HepG2 (cell line): Measurements from ENCODE around the gene SP6. TPM values are rescaled to one million over a fixed set of nuclear protein-coding genes. Genes with fewer than 3 reads are reported as not detected.
A peak's percentile ranks its signal among the peaks of the same experiment; 100 is the strongest.

Experiments used
- ATAC-seq: fragments of 200-7000 bp; cut with Tn5 transposase; 3 replicates; pipeline ENCODE4 v1.9.1; 2020; ENCODE audit warnings: mild to moderate bottlenecking, moderate library complexity
- BruUV-seq: library from RNA; stranded (reverse); fragments of 400-500 nt; replicated peaks from 2 replicates; lab custom pipeline; 2021; lab: Mats Ljungman, UMichigan
- CTCF ChIA-PET: fragments of 300-600 bp; formaldehyde crosslinking; extraction: SDS; loops from one replicate; lab custom pipeline; 2021; ENCODE audit warnings: low total read pairs, inconsistent platforms, low intra/inter-chr PET ratio; lab: Yijun Ruan, JAX
- POLR2A ChIA-PET: fragments of 350-600 bp; sonication (Branson Sonifier 250); formaldehyde crosslinking; loops from one replicate; lab custom pipeline; 2020; ENCODE audit warnings: antibody characterized with exemption, inconsistent platforms; lab: Yijun Ruan, JAX
- DNase-seq: peaks from one replicate; pipeline ENCODE4 v3.0.0-alpha.2; 2015; ENCODE audit warnings: low spot score
- FAIRE-seq: peaks from 3 replicates; lab custom pipeline; 2011; peaks lifted over from hg19 to GRCh38; lab: Jason Lieb, UNC
- H2AFZ ChIP-seq: one replicate; pipeline ENCODE4 v1.6.1; 2011; ENCODE audit warnings: low read length, inconsistent platforms
- H3K27ac ChIP-seq: fragments of 300-600 bp; 3 replicates; pipeline ENCODE4 v1.8.0; 2011; ENCODE audit warnings: mixed run types, mild to moderate bottlenecking, mixed read lengths, low read length, inconsistent platforms; ENCODE audit not compliant: insufficient read depth; ENCODE audit errors: extremely low read length
- H3K27me3 ChIP-seq, 2 experiments: fragments of 200-600 bp in 1 of 2; 2 replicates in 1 of 2; 3 replicates in 1 of 2; pipeline versions ENCODE4 v1.6.0 to v1.8.0; 2011; ENCODE audit warnings: low read length in 2 of 2, mild to moderate bottlenecking in 2 of 2, moderate library complexity in 2 of 2, inconsistent platforms in 1 of 2; ENCODE audit not compliant: insufficient read depth in 2 of 2, control insufficient read depth in 1 of 2
- H3K36me3 ChIP-seq, 2 experiments: fragments of 200-600 bp in 1 of 2; replicated peaks in 1 of 2; 2 replicates in 1 of 2; 3 replicates in 1 of 2; pipeline versions ENCODE4 v1.5.1 to v1.8.0; 2011; ENCODE audit warnings: low read length in 2 of 2, inconsistent platforms in 1 of 2; ENCODE audit not compliant: insufficient read depth in 2 of 2, control insufficient read depth in 1 of 2
- H3K4me1 ChIP-seq: 2 replicates; pipeline ENCODE4 v1.5.1; 2012; ENCODE audit warnings: low read length, inconsistent platforms; ENCODE audit not compliant: insufficient read depth
- H3K4me2 ChIP-seq: 2 replicates; pipeline ENCODE4 v1.6.0; 2011; ENCODE audit warnings: low read depth, low read length, inconsistent platforms
- H3K4me3 ChIP-seq, 3 experiments: fragments of 200-600 bp in 1 of 3; sonication (generic), shearing (Covaris generic) in 1 of 3; replicated peaks in 1 of 3; 2 replicates each; pipeline ENCODE4 v1.5.1; 2011 to 2016; ENCODE audit warnings: low read length in 3 of 3, inconsistent platforms in 2 of 3, low read depth in 2 of 3, mild to moderate bottlenecking in 2 of 3, control low read depth in 1 of 3, mixed read lengths in 1 of 3; ENCODE audit not compliant: insufficient read depth in 1 of 3
- H3K79me2 ChIP-seq: one replicate; pipeline ENCODE4 v1.6.1; 2011; ENCODE audit warnings: low read length, inconsistent platforms; ENCODE audit not compliant: insufficient read depth
- H3K9ac ChIP-seq: 2 replicates; pipeline ENCODE4 v1.6.0; 2011; ENCODE audit warnings: mild to moderate bottlenecking, low read depth, low read length, inconsistent platforms; ENCODE audit not compliant: insufficient read depth
- H3K9me3 ChIP-seq: 2 replicates; pipeline ENCODE4 v1.5.1; 2012; ENCODE audit warnings: mild to moderate bottlenecking, low read length
- H4K20me1 ChIP-seq: 2 replicates; pipeline ENCODE4 v1.6.0; 2011; ENCODE audit warnings: inconsistent platforms, mild to moderate bottlenecking, low read length, moderate library complexity; ENCODE audit not compliant: insufficient read depth
- BCL6 ChIP-seq: IDR thresholded peaks from 2 replicates; pipeline ENCODE4 v1.6.1; 2016; ENCODE audit warnings: missing genetic modification reagents, missing compliant biosample characterization
- CCAR2 ChIP-seq: fragments of 200-400 bp; formaldehyde crosslinking; optimal IDR thresholded peaks from 2 replicates; pipeline ENCODE3; 2018; ENCODE audit warnings: low read depth, mild to moderate bottlenecking, low read length, moderate library complexity
- CEBPB ChIP-seq: IDR thresholded peaks from 2 replicates; pipeline ENCODE4 v1.6.1; 2011; ENCODE audit warnings: low read depth, low read length, improper control_type of control experiment, borderline replicate concordance
- CEBPG ChIP-seq: IDR thresholded peaks from 2 replicates; pipeline ENCODE4 v1.6.1; 2016
- HNF4A ChIP-seq: sonication (generic); formaldehyde crosslinking; IDR thresholded peaks from 2 replicates; pipeline ENCODE4 v1.4.0; 2020; ENCODE audit warnings: missing genetic modification reagents
- KDM6A ChIP-seq: IDR thresholded peaks from 2 replicates; pipeline ENCODE4 v1.6.1; 2016; ENCODE audit warnings: low read depth
- MIER3 ChIP-seq: IDR thresholded peaks from 2 replicates; pipeline ENCODE4 v1.6.1; 2016; ENCODE audit warnings: missing compliant biosample characterization, borderline replicate concordance
- NR2F1 ChIP-seq, 2 experiments: fragments of 450-650 bp in 1 of 2; formaldehyde crosslinking in 1 of 2; IDR thresholded peaks; 2 replicates each; pipeline versions ENCODE4 v1.5.0 to v1.6.1; 2016 to 2020; ENCODE audit warnings: mild to moderate bottlenecking in 1 of 2, missing compliant biosample characterization in 1 of 2, missing genetic modification reagents in 1 of 2, moderate library complexity in 1 of 2
- NR2F6 ChIP-seq, 2 experiments: IDR thresholded peaks; 2 replicates each; pipeline ENCODE4 v1.6.1; 2016; ENCODE audit warnings: antibody characterized with exemption in 1 of 2, mild to moderate bottlenecking in 1 of 2
- RXRB ChIP-seq: IDR thresholded peaks from 2 replicates; pipeline ENCODE4 v1.6.1; 2016; ENCODE audit warnings: borderline replicate concordance, missing genetic modification reagents, missing compliant biosample characterization
- ZFP62 ChIP-seq: sonication (generic); formaldehyde crosslinking; IDR thresholded peaks from 2 replicates; pipeline ENCODE4 v1.4.0; 2020; ENCODE audit warnings: missing genetic modification reagents
- WGBS: methylation state at CpG from one replicate; pipeline ENCODE4 v1.1.6; 2017; ENCODE audit warnings: low lambda C conversion rate; 5-methylcytosine and 5-hydroxymethylcytosine counted together
- in situ Hi-C: cut with HindIII; loops from 2 replicates; pipeline ENCODE4 v1.10.0; 2017; ENCODE audit warnings: low pct_unique_long_range_greater_than_20kb; ENCODE audit not compliant: extremely low pct_ligation_motif_present
- intact Hi-C: fragments of 100-400 bp; cut with micrococcal nuclease; formaldehyde crosslinking; loops from one replicate; pipeline ENCODE4 v1.10.0; 2022; ENCODE audit not compliant: unreplicated experiment
- polyA plus RNA-seq, 8 experiments: library from polyadenylated mRNA; depleted of rRNA in 3 of 8; stranded (reverse) in 7 of 8; unstranded in 1 of 8; fragments of >200 nt; fragmentation: Illumina TruSeq in 4 of 8; extraction: Trizol in 4 of 8; gene quantifications; 2 replicates each; pipeline versions ENCODE4 v1.2.1 to v1.2.3, GENCODE V29; 2011 to 2016; ENCODE audit warnings: low read depth in 4 of 8, missing spikeins in 1 of 8, mixed read lengths in 1 of 8; ENCODE audit not compliant: insufficient read depth in 1 of 8
- total RNA-seq, 5 experiments: library from RNA; depleted of rRNA; stranded (reverse); fragments of >200 nt; fragmentation: Illumina TruSeq; extraction: Trizol; gene quantifications; 2 replicates each; pipeline ENCODE4 v1.2.3, GENCODE V29; 2016; ENCODE audit warnings: low read depth in 1 of 5
- TF ChIP-seq, protein P1 (sequence below): sonication (generic); formaldehyde crosslinking; IDR thresholded peaks from 2 replicates; pipeline ENCODE4 v1.5.0; 2020; ENCODE audit warnings: missing genetic modification reagents
- TF ChIP-seq, protein P2 (sequence below): IDR thresholded peaks from 2 replicates; pipeline ENCODE4 v1.6.1; 2016; ENCODE audit warnings: low read depth
- TF ChIP-seq, protein P3 (sequence below): sonication (generic); formaldehyde crosslinking; IDR thresholded peaks from 2 replicates; pipeline ENCODE4 v1.5.0; 2020; ENCODE audit warnings: mild to moderate bottlenecking, missing genetic modification reagents
- TF ChIP-seq, protein P4 (sequence below): fragments of 450-650 bp; IDR thresholded peaks from 2 replicates; pipeline ENCODE4 v1.6.1; 2016
- TF ChIP-seq, protein P5 (sequence below): sonication (generic); formaldehyde crosslinking; conservative IDR thresholded peaks from 2 replicates; pipeline ENCODE4 v1.4.0; 2020; ENCODE audit warnings: missing genetic modification reagents

The SP6 gene
- total and polyA plus RNA-seq, 2 of the 13 experiments (the other 11 are each of a cell fraction or from before 2014, with no cell fraction given) = 0.07 TPM

DNA sequence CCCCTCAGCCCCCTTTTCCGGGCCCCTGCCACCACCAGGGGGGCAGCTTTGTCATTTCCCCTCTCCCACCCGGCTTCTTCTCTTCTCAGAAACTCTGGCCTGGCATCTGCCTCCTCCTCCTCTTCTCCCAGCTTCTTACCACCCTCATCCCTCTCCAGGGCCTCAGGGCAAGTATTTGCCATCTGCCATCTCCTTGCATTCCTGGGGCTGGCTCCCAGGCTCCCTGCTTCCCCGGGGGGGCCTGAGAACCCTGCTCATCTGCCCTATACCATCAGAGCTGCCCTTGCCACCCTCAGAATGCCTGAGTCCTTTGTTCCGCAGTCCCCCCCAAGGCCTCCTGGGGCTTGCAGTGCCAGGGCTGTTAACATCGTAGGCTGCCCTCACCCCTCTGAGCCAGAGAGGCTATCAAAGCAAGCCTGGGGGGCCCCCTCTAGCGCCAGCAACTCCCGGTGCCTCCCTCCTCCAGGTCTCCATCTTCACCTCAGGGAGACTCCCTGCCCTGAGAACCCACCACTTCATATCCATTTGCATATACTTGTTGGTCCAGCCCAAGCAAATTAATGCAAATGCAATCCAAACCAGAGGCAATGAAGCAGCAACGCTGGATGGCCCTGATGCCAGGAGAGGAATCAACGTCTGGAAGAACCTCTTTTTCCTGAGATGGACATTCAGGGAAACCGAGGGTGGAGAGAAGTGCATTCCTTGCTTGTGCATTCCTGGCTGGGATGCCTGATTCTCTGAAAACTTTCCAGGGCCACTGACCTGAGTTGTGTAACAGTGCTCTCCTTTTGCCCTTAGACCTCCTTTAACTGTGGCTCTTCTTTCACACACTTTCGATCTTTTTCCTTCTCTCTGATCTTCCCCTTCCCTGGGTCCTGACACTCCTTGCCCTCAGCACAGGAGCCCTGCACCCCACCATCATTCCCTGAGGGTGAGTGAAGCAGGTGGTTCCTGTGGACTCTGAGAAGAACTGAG lies 24.3 kb upstream of the SP6 start:
- 10% methylated on average over 11 of the region's 11 CpGs for WGBS
- POLR2A ChIA-PET = no interaction called here
- FAIRE-seq (no peak), ATAC-seq (peak; percentile 17; the same call in 2 of the 3 replicates), DNase-seq (no peak)
- peaks cover 6 to 56% of the 10 kb centered on the region in 2 experiments for H3K27me3 ChIP-seq
- H3K4me1 ChIP-seq = peaks cover 19% of the 10 kb centered on the region
- in situ Hi-C loops (no loop called here), intact Hi-C loops (no loop called here)
- no peak overlapping the region for H3K9ac ChIP-seq
- H3K79me2 ChIP-seq = no peaks in the 10 kb centered on the region
- H4K20me1 ChIP-seq = no peaks in the 10 kb centered on the region
- no peaks in the 10 kb centered on the region for H3K9me3 ChIP-seq
- H2AFZ ChIP-seq = no peak overlapping the region
- H3K4me2 ChIP-seq = no peak overlapping the region; the same call in 1 of the 2 replicates
- H3K36me3 ChIP-seq = no peaks in the 10 kb centered on the region
- CTCF ChIA-PET = no interaction called here
- no peak overlapping the region for H3K4me3 ChIP-seq
- no peak overlapping the region for H3K27ac ChIP-seq
- BruUV-seq = no TSS peak
- TF ChIP-seq HNF4A (CRISPR knock-in tag) (0 out of 2 replicates have a peak, but pooled peaks have one; percentile 9), BCL6 (CRISPR knock-in tag) (0 out of 2 replicates have a peak, but pooled peaks have one; percentile 16), NR2F1 (CRISPR knock-in tag; IDR thresholded peaks at IDR 0.05) (0 out of 4 replicates have a peak, but pooled peaks of 1 of the 2 experiments have one; percentile 20), NR2F6 (IDR thresholded peaks at IDR 0.05) (peak; percentile 40), NR2F6 (CRISPR knock-in tag; IDR thresholded peaks at IDR 0.05) (peak; percentile 43; the same call in 1 of the 2 replicates), CEBPB (peak; percentile 45; the same call in 1 of the 2 replicates), CEBPG (CRISPR knock-in tag) (0 out of 2 replicates have a peak, but pooled peaks have one; percentile 25), CCAR2 (no peak), RXRB (CRISPR knock-in tag) (peak; percentile 40; the same call in 1 of the 2 replicates), ZFP62 (no peak), MIER3 (CRISPR knock-in tag) (no peak), KDM6A (no peak)
- TF ChIP-seq, protein P1, sequence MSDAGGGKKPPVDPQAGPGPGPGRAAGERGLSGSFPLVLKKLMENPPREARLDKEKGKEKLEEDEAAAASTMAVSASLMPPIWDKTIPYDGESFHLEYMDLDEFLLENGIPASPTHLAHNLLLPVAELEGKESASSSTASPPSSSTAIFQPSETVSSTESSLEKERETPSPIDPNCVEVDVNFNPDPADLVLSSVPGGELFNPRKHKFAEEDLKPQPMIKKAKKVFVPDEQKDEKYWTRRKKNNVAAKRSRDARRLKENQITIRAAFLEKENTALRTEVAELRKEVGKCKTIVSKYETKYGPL (CRISPR knock-in tag) = peak; percentile 50; the same call in 1 of the 2 replicates
- TF ChIP-seq, protein P2, sequence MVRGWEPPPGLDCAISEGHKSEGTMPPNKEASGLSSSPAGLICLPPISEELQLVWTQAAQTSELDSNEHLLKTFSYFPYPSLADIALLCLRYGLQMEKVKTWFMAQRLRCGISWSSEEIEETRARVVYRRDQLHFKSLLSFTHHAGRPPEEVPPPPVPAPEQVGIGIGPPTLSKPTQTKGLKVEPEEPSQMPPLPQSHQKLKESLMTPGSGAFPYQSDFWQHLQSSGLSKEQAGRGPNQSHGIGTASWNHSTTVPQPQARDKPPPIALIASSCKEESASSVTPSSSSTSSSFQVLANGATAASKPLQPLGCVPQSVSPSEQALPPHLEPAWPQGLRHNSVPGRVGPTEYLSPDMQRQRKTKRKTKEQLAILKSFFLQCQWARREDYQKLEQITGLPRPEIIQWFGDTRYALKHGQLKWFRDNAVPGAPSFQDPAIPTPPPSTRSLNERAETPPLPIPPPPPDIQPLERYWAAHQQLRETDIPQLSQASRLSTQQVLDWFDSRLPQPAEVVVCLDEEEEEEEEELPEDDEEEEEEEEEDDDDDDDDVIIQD (CRISPR knock-in tag) = no peak
- TF ChIP-seq, protein P3, sequence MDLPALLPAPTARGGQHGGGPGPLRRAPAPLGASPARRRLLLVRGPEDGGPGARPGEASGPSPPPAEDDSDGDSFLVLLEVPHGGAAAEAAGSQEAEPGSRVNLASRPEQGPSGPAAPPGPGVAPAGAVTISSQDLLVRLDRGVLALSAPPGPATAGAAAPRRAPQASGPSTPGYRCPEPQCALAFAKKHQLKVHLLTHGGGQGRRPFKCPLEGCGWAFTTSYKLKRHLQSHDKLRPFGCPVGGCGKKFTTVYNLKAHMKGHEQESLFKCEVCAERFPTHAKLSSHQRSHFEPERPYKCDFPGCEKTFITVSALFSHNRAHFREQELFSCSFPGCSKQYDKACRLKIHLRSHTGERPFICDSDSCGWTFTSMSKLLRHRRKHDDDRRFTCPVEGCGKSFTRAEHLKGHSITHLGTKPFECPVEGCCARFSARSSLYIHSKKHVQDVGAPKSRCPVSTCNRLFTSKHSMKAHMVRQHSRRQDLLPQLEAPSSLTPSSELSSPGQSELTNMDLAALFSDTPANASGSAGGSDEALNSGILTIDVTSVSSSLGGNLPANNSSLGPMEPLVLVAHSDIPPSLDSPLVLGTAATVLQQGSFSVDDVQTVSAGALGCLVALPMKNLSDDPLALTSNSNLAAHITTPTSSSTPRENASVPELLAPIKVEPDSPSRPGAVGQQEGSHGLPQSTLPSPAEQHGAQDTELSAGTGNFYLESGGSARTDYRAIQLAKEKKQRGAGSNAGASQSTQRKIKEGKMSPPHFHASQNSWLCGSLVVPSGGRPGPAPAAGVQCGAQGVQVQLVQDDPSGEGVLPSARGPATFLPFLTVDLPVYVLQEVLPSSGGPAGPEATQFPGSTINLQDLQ = no peak
- TF ChIP-seq, protein P4, sequence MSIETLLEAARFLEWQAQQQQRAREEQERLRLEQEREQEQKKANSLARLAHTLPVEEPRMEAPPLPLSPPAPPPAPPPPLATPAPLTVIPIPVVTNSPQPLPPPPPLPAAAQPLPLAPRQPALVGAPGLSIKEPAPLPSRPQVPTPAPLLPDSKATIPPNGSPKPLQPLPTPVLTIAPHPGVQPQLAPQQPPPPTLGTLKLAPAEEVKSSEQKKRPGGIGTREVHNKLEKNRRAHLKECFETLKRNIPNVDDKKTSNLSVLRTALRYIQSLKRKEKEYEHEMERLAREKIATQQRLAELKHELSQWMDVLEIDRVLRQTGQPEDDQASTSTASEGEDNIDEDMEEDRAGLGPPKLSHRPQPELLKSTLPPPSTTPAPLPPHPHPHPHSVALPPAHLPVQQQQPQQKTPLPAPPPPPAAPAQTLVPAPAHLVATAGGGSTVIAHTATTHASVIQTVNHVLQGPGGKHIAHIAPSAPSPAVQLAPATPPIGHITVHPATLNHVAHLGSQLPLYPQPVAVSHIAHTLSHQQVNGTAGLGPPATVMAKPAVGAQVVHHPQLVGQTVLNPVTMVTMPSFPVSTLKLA = no peak
- TF ChIP-seq, protein P5, sequence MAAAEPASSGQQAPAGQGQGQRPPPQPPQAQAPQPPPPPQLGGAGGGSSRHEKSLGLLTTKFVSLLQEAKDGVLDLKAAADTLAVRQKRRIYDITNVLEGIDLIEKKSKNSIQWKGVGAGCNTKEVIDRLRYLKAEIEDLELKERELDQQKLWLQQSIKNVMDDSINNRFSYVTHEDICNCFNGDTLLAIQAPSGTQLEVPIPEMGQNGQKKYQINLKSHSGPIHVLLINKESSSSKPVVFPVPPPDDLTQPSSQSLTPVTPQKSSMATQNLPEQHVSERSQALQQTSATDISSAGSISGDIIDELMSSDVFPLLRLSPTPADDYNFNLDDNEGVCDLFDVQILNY (CRISPR knock-in tag) = no peak
